ENCODE results near the gene LENEP.

LENEP gene

DNA sequence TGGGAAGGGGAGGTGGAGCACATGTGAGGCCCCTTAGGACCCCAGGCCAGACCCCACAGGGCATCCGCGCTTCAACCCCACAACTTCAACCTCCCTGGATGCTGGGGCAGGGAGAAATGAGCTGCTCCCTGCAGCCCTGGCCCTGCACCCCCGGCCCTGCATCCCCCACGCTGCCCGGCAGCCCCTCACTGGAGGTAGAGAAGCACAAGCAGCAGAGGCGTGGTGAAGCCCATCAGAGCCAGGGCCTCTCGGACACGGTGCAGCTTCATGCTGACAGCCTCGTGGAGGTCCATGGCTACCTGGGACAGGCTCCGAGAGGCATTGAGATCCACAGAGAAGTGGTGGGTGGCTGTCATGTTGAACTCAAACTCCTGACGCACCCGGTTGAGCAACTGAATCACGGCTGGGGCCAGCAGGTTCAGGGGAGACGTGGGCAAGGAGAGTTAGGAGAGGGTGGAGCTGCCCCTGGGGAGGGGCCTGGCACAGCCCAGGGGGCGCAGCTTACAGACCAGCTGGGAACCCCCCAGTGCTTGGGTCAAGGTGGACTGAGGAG is 36.9 kb downstream of the LENEP start:
- no peak for FAIRE-seq

DNA sequence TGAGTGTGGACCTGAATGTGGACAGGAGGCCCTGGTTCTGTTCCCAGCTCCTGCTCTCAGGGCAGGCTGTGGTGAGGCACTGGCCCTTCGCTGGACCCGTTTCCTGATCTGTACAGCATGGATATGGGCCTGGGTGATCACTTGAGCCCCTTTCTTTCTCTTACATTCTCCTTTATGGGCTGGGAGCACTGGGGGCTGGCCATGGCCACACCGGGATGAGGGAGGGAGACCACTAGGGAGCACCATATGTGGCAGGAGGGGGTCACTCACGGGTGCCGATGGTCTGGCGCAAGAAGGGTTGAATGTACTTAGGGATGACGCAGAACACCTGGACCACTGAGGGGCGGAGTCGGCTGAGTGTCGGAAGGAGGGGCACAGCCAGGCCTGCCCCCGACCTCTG is 37.5 kb downstream of the LENEP start:
- FAIRE-seq: no peak

DNA sequence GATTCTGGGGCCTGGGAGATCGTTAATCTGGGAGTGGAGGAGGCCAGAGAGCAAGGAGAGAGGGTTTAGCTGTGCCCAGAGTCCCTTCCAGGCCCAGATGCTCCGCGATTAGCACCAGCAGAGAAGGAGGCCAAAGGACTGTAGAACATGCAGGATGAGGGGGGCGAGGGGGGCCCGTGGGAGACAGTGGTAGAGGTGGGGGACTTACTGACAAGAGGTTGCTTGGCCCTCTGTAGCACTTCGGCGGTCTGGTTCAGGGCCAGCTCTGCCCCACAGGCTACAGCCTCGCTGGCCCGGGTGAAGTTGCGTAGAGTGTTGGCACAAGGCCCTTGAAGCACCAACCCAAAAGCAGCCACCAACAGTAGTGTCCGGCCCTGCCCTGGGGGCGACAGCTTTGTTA is 39.5 kb downstream of the LENEP start:
- no peak for FAIRE-seq

DNA sequence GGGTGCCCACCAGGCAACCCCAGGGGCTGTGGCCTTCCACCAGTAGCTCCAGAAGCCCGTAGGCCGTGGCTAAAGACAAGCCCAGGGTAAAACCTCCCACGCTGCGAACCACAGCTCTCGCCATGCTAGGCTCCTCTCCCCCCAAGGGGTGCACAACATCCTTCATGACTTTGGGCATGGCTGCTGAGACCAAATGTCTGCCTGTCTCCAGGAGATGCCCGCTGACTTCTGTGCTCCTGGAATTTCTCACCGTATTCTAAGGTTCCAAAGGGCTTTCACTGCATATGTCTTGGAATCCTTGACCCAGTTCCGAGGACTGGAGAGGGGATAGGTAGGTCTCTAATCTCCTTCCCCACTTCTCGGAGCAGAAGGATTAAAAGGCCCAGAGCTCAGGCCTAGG is 40.1 kb downstream of the LENEP start, which contains the start of the genes DCST1 and DCST2:
DCST1 (plus strand) TSS at position 301 of the 400 bp plus-strand sequence. CDS start 213 bp downstream, outside the sequence.
DCST2 (minus strand) TSS at position 258 of the 400 bp plus-strand sequence; CDS start at position 178, 80 bp downstream.
- FAIRE-seq: no peak

DNA sequence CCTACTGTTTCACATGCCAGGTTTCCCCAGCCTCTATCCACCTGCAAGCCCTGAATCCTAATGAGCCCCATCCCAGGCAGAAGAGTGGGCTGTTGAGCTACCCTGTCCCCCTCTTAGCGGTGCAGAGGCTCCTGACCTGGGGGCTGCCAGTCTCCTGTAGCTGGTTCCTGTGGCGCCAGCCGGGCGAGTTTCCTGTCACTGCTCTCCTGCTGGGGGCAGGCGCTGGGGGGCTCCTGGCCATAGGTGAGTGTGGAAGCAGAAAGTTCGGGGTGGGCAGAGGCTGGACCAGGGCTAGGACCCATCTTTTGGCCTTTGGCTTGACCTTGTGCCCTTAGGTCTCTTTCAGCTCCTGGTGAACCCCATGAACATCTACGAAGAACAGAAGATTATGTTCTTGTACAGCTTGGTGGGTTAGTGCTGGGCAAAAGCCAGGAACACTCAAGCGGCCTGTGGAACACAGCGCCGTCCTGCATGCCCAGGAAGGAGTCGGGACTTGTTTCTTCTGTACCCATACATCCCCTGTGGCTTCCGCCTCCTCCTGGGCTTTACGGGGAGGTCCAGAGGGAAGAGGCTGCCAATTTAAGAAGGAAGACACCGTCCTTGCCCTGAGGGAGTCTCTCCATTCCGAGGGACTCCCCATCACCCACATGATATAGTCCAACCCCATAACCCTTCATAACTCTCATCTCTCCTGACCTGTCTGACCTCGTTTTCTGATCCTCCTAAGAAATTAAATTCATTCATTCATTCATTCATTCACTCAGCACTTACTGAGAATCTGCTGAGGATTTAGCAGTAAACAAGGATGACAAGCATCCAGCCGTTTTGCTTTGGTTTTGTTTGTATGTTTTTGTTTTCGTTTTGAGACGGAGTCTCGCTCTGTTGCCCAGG is 41.2 kb downstream of the LENEP start:
- no peak for FAIRE-seq

DNA sequence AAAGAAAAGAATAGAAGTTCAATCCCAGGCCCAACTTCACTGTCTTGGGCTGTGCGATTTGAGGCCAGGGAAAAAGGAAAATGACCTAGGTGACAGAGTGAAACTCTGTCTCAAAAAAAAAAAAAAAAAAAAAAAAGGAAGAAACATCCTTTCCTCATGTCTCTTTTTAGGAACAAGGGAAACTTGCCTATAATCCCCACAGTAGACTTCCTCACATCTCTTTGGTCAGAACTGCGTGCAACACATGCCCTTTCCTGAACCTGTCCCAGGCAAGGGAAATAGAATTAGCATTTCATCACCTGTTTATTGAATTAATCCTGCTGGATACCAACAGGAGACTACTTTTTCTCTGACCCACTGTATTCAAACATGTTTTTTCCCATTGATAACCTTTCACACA is 42.5 kb downstream of the LENEP start:
- no peak for FAIRE-seq

DNA sequence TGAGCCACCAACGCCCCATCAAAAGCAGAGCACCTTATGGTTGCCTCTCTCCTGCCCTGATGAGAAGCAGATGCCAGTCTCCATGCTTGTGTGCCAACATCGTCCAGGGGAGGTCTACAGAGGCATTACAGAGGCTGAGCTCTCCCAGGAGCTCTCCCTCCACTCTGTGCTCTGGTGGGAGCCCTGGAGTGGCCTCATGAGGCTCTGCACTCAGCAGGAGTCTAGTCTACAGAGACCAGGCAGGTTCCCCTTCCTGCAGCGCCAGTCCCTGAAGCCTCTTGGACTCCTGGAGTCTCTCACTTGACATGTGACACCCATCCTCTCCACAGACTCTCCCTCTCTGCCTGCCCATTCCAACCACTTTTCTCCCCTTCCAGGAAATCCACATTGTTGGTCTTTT is 43.7 kb downstream of the LENEP start:
- FAIRE-seq: no peak

DNA sequence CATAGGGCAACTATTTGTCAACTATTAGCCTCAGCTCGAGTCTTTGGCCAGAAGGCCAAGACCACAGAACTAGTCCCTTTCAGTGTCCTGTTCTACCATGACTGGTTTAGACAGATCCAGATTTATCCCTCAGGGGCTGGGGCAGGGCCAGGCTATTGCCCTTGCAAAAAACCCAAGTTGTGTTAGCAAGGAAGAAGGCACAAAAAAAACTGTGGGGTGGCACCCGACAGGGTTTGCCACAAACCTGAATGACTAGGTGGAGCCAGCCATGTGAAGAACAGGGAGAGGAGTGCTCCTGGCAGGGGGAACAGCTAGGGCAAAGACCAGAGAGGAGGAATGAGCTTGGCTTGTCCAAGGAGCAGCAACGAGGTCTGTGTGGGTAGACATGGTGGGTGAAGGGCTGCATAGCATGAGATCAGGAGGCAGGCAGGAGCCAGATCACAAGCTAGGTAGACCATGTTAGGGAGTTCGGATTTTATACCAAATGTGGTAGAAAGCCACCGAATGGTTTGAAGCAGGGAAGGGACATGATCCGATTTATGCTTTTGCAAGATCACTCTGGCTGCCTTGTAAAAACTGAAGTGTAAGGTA is 44.6 kb downstream of the LENEP start:
- no peak for FAIRE-seq

DNA sequence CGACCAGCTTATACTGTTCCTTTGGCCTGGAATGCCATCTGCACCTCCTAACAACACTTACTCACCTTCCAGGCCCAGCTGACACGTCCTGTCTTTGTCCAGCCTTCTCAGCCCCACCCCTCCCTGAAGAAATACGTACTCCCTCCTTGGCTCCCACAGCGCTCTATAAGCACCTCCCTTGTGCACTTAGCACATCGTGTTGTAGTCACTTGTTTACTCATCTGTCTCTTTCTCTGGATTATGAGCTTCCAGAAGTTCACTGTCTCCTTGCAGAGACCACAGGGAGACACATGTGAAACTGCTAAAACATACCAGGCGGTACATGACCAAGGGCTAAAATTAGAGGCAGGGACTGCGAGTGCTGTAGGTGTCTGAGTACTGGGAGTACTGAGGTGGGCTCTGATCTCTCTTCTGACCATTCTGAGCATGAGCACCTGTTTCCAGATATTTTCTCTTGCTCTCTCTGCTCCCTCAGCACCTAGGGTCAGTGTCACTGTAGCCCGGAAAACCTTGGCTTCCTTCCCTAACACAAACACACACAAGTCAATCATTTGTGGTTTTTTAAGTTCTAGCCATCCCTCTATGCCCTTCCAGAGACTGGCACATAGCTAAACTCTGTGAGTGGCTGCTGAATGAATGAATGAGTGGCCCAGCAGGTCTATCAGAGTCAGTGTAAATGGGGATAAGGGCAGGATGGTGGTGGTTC is 45.4 kb downstream of the LENEP start:
- FAIRE-seq: no peak

DNA sequence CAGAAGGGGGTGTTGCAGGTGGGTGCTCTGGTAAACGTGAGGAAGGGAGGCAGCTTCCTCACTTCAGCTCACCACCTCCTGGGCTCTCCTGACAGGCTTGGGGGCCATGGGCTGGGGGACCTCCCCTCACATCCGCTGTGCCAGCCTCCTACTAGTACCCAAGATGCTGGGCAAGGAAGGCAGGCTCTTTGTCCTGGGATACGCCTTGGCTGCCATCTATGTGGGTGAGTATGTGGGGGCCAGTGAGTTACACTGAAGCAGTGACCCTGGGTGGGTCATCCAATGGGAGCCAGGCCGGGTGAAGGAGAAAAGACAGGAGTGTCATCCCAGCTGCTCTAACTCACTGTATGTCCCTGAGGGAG is 45.9 kb downstream of the LENEP start:
- no peak for FAIRE-seq

DNA sequence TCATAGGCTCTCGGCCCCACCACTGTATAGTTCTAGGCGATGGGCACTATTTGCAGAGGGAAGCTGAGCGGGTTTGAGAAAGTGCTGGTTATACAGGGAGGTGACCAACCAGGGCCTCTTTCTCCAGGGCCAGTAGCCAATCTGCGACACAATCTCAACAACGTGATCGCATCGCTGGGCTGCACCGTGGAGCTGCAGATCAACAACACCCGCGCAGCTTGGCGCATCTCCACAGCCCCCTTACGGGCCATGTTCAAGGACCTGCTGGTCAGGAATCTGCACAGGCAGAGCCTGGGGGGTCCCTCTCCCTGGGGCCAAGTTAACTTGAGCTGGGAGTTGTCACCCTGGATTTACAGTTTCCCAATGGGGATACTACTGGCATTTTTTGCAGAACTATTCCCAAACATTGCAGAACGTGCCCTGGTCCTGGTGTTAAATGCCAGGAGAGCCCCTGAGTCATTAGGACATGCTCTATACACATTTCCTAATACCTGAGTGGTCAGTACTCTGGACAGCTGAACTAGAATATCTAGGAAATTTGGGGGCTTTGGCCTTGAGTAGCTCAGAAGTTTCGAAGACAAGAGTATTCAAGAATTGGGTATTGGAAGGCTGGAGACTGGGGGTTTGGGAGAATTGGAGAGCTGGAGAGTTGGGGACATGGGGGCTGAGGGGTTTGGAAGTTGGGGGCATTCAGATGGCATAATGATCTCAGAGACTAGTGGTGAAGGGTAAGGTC is 47.1 kb downstream of the LENEP start:
- FAIRE-seq: no peak

DNA sequence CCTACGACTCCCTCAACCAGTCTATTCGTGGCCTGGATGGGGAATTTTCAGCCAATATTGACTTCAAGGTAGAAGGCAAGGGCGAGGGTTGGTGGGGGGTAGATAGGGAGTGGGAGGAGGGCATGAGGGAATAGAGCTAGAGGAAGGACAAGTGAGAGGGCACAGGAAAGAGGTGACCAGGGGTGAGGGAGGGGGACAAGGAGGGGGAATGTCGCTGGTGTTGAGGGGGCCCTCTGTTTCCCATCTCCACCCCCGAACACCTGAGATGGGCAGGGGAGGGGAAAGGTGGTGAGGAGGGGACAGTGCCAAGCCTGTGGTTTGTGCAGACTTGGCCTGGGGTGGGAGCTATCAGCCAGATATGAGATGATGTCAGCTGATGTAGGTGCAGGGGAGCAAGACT is 49.4 kb downstream of the LENEP start:
- FAIRE-seq: no peak

DNA sequence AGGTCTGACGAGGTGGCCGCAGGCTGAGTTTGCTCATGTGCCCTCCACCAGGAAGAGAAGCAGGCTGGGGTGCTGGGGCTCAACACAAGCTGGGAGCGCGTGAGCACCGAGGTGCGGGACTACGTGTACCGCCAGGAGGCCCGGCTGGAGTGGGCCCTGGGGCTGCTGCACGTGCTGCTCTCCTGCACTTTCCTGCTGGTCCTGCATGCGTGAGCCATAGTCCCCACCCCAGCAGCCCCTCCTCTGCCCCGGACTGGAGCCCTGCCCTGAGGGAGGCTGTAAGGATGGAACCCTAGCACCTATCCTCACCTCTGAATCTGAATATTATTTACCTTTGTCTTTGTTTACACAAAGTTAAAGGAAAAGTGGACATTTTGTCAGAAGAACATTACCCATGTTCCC is 49.9 kb downstream of the LENEP start:
- FAIRE-seq: no peak

DNA sequence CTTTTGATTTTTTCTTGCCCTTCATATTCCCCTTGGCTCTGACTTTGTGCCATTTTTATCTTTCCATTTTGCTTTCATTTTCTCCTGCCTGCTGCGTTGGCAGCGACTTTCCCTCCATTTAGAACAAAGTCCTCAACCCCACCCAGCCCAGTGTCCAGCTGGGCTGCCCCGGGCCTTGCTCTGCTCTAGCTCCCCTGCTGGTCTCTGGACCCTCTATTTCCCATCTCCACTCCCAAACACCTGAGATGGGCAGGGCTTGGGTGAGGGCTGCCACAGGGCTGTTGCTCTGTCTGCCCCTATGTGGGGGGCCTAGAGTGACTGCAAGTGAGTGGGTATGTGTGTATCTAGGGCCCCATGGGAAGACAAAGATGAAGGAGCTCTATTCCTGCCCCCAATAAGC is 50.4 kb downstream of the LENEP start:
- no peak for FAIRE-seq
